ENCODE measurements around the gene SPOCK1. TPM values are rescaled to one million over a fixed set of nuclear protein-coding genes. Genes with fewer than 3 reads are reported as not detected.

Gene SPOCK1
- polyA plus RNA-seq, 1 experiment = 76.0 TPM

- DNase-seq (ENCODE audit: low read depth, low spot score) = no peak
- TF ChIP-seq, protein P1, sequence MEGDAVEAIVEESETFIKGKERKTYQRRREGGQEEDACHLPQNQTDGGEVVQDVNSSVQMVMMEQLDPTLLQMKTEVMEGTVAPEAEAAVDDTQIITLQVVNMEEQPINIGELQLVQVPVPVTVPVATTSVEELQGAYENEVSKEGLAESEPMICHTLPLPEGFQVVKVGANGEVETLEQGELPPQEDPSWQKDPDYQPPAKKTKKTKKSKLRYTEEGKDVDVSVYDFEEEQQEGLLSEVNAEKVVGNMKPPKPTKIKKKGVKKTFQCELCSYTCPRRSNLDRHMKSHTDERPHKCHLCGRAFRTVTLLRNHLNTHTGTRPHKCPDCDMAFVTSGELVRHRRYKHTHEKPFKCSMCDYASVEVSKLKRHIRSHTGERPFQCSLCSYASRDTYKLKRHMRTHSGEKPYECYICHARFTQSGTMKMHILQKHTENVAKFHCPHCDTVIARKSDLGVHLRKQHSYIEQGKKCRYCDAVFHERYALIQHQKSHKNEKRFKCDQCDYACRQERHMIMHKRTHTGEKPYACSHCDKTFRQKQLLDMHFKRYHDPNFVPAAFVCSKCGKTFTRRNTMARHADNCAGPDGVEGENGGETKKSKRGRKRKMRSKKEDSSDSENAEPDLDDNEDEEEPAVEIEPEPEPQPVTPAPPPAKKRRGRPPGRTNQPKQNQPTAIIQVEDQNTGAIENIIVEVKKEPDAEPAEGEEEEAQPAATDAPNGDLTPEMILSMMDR (IDR thresholded peaks at IDR 0.05; ENCODE audit: low read depth, low read length) = no peak
- Histone ChIP-seq H3K9me3 (ENCODE audit: control insufficient read depth, insufficient read depth, low read length) (no peaks in the 10 kb centered on the region), H3K4me3 (ENCODE audit: low read depth, low read length) (no peak overlapping the region), H3K27me3 (ENCODE audit: control insufficient read depth, insufficient read depth, low read length) (no peaks in the 10 kb centered on the region), H3K27ac (ENCODE audit: low read depth, low read length) (no peak overlapping the region)
- POLR2A ChIA-PET = no interaction called here
- CTCF ChIA-PET = no interaction called here
These were observed 459.1 kb downstream of the SPOCK1 start for GRCh38 chr5:137040024-137040423.

- Histone ChIP-seq H3K4me3 (ENCODE audit: low read depth, low read length) (no peak overlapping the region), H3K9me3 (ENCODE audit: control insufficient read depth, insufficient read depth, low read length) (no peaks in the 10 kb centered on the region; the same call in 1 of the 2 replicates), H3K27me3 (ENCODE audit: control insufficient read depth, insufficient read depth, low read length) (no peaks in the 10 kb centered on the region), H3K27ac (ENCODE audit: low read depth, low read length) (no peak overlapping the region)
- TF ChIP-seq, protein P1 (IDR thresholded peaks at IDR 0.05; ENCODE audit: low read depth, low read length) = no peak
- ChIA-PET POLR2A (no interaction called here), CTCF (interaction anchor here (1.0 kb wide), 1 partner anchor 282 kb away, joined by 3 read pairs; no protein-coding TSS in a partner anchor)
- no peak for DNase-seq (ENCODE audit: low read depth, low spot score)
These were observed 461.3 kb downstream of the SPOCK1 start for GRCh38 chr5:137037848-137038247.

DNA sequence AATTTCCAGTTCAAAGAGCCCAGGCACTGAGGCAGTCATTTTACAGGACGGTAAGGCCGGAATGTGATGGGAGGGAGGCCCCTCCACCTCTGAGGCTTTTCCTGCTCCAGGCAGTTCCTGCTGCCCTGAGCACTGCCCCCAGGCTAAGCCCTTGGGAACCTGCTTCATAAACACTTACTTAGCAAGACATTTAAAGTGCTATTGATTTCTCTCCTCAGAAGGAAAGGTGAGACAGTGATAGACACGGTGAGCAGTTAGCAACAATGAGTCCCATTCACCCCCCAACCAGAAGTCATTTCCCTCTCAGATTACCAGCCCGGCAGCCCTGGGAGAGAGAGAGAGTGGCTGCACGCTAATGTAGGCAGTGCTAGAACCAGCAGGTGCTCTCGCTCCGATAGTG lies 462.5 kb downstream of the SPOCK1 start:
- no peaks in the 10 kb centered on the region for H3K27me3 ChIP-seq (ENCODE audit: control insufficient read depth, insufficient read depth, low read length)
- POLR2A ChIA-PET = no interaction called here
- no peak overlapping the region for H3K4me3 ChIP-seq (ENCODE audit: low read depth, low read length)
- no peaks in the 10 kb centered on the region; the same call in 1 of the 2 replicates for H3K9me3 ChIP-seq (ENCODE audit: control insufficient read depth, insufficient read depth, low read length)
- no peak overlapping the region for H3K27ac ChIP-seq (ENCODE audit: low read depth, low read length)
- TF ChIP-seq, protein P1 (IDR thresholded peaks at IDR 0.05; ENCODE audit: low read depth, low read length) = no peak
- CTCF ChIA-PET = interaction anchor here (1.1 kb wide), 1 partner anchor 9 kb away, joined by 3 read pairs; no protein-coding TSS in a partner anchor
- DNase-seq (ENCODE audit: low read depth, low spot score) = no peak

- CTCF ChIA-PET = no interaction called here
- POLR2A ChIA-PET = no interaction called here
- Histone ChIP-seq H3K4me3 (ENCODE audit: low read depth, low read length) (no peak overlapping the region), H3K27me3 (ENCODE audit: control insufficient read depth, insufficient read depth, low read length) (no peaks in the 10 kb centered on the region), H3K9me3 (ENCODE audit: control insufficient read depth, insufficient read depth, low read length) (no peaks in the 10 kb centered on the region; the same call in 1 of the 2 replicates), H3K27ac (ENCODE audit: low read depth, low read length) (no peak overlapping the region)
- no peak for DNase-seq (ENCODE audit: low read depth, low spot score)
- TF ChIP-seq, protein P1 (IDR thresholded peaks at IDR 0.05; ENCODE audit: low read depth, low read length) = no peak
These were observed 463.6 kb downstream of the SPOCK1 start for GRCh38 chr5:137035480-137035878.

- H3K27me3 ChIP-seq (ENCODE audit: control insufficient read depth, insufficient read depth, low read length) = no peaks in the 10 kb centered on the region
- H3K9me3 ChIP-seq (ENCODE audit: control insufficient read depth, insufficient read depth, low read length) = no peaks in the 10 kb centered on the region; the same call in 1 of the 2 replicates
- TF ChIP-seq, protein P1 (IDR thresholded peaks at IDR 0.05; ENCODE audit: low read depth, low read length) = no peak
- no peak overlapping the region for H3K4me3 ChIP-seq (ENCODE audit: low read depth, low read length)
- ChIA-PET CTCF (no interaction called here), POLR2A (no interaction called here)
- H3K27ac ChIP-seq (ENCODE audit: low read depth, low read length) = no peak overlapping the region
- no peak for DNase-seq (ENCODE audit: low read depth, low spot score)
These were observed 464.2 kb downstream of the SPOCK1 start for GRCh38 chr5:137034764-137035479.

All from AG04450 (cell line).